Measurements from ENCODE around the gene HOXB8. TPM values are rescaled to one million over a fixed set of nuclear protein-coding genes. Genes with fewer than 3 reads are reported as not detected.

The HOXB8 gene
- total and polyA plus RNA-seq, 10 donors, result 0.07 to 0.14 TPM; not detected in 8

DNA sequence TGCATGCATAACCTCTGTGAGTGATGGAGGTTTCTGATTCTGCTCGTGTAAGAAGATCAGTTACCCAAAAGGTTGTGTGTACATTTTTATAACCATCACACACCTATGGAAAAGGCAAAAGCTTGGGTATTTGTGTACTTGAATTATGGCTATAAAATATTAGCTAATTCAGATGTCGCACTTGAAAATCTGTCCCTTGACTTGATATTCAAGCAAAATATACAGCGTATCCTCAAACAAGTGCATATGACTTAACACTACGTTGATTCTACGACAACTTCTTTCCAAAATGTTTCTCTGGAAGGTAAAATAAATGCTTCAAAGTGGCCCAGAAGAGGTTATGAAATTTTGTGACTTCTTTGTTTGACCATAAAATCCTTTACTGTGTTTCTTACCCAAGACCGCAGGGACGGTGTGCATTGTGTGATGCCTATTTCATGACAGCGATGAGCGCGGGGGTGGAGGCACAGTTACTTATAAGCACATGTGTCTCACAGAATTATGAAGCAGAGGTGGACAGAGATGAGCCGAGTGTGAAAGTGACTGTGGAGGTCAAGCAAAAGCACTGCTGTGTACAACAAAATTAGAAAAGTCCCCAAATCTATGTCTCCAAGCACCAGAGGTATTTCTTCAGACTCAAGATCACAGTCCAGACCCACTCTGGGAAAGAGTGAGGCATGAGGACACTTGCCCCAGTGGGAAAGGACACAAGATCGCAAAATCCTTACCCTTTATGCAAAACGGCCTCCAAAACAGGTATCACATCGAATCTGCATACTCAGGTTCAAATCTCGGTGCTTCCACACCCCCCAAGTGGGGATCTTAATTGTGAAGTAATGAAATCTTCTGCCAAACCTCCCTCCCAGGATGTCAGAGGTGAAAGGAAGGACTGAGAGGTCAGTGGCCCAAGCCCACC, 15.2 kb upstream of the HOXB8 start:
- Histone ChIP-seq H3K4me3 (no peak overlapping the region), H3K4me1 (peaks cover 18 to 33% (median 24%) of the 10 kb centered on the region in 6 donors), H3K27me3 (replicated peaks in 1 of 7) (peaks cover 25 to 100% (median 100%) of the 10 kb centered on the region in 7 donors), H3K27ac (no peak overlapping the region), H3K36me3 (no peaks in the 10 kb centered on the region), H3K9me3 (no peaks in the 10 kb centered on the region)
- intact Hi-C loops (cut with DNase I; ENCODE audit: low total_unique reads), result no loop called here
- TF ChIP-seq, protein P1, sequence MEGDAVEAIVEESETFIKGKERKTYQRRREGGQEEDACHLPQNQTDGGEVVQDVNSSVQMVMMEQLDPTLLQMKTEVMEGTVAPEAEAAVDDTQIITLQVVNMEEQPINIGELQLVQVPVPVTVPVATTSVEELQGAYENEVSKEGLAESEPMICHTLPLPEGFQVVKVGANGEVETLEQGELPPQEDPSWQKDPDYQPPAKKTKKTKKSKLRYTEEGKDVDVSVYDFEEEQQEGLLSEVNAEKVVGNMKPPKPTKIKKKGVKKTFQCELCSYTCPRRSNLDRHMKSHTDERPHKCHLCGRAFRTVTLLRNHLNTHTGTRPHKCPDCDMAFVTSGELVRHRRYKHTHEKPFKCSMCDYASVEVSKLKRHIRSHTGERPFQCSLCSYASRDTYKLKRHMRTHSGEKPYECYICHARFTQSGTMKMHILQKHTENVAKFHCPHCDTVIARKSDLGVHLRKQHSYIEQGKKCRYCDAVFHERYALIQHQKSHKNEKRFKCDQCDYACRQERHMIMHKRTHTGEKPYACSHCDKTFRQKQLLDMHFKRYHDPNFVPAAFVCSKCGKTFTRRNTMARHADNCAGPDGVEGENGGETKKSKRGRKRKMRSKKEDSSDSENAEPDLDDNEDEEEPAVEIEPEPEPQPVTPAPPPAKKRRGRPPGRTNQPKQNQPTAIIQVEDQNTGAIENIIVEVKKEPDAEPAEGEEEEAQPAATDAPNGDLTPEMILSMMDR (IDR thresholded peaks at IDR 0.05 in 8 of 11, conservative IDR thresholded peaks at IDR 0.05 in 3 of 11), result no peak
- TF ChIP-seq POLR2AphosphoS5 (IDR thresholded peaks at IDR 0.05), result no peak
- TF ChIP-seq POLR2A (IDR thresholded peaks at IDR 0.05), result no peak
- WGBS, 5 donors, result 62 to 75% (median 69%) methylated on average over 15 of the region's 15 CpGs
- no peak for DNase-seq

DNA sequence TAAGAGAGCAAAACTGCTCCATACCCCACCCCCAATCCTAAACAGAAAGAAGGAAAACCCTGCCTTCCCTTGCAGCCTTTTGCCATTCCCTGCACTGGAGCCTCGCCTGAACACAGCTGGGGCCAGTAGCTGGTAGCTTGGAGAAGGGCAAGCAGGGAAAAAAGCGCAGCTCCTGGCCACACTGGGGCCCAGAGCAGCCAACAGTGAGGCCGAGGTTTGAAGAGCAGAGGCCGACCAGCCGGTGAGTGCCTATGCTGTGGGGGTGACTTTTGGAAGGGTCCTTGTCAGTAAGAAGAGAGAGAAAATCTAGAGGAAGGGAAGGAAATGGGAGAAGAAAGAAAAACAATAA, 14.3 kb upstream of the HOXB8 start:
- TF ChIP-seq, protein P1 (IDR thresholded peaks at IDR 0.05 in 8 of 11, conservative IDR thresholded peaks at IDR 0.05 in 3 of 11), result no peak
- H3K4me3 ChIP-seq, result no peak overlapping the region
- no peaks in the 10 kb centered on the region for H3K9me3 ChIP-seq
- intact Hi-C loops (cut with DNase I; ENCODE audit: low total_unique reads), result no loop called here
- peaks cover 26 to 100% (median 100%) of the 10 kb centered on the region in 7 donors for H3K27me3 ChIP-seq (replicated peaks in 1 of 7)
- WGBS, 5 donors, result 51 to 71% (median 60%) methylated on average over 5 of the region's 5 CpGs
- DNase-seq, result peak; percentile 33
- peaks cover 25 to 41% (median 31%) of the 10 kb centered on the region in 6 donors for H3K4me1 ChIP-seq
- no peak overlapping the region for H3K27ac ChIP-seq
- no peaks in the 10 kb centered on the region for H3K36me3 ChIP-seq

GRCh38 chr17:48628649-48629410, 13.7 kb upstream of the HOXB8 start:
- Histone ChIP-seq H3K4me3 (no peak overlapping the region), H3K9me3 (no peaks in the 10 kb centered on the region), H3K27me3 (replicated peaks in 1 of 7) (peaks cover 21 to 100% (median 100%) of the 10 kb centered on the region in 7 donors), H3K36me3 (no peaks in the 10 kb centered on the region), H3K4me1 (peaks cover 25 to 37% (median 29%) of the 10 kb centered on the region in 6 donors), H3K27ac (no peak overlapping the region)
- WGBS, 5 donors, result 32 to 41% (median 36%) methylated on average over 5 of the region's 5 CpGs
- no peak for DNase-seq
- intact Hi-C loops (cut with DNase I; ENCODE audit: low total_unique reads), result no loop called here
- TF ChIP-seq POLR2A (IDR thresholded peaks at IDR 0.05), result no peak

GRCh38 chr17:48627623-48628521, 12.8 kb upstream of the HOXB8 start:
- H3K27me3 ChIP-seq (replicated peaks in 1 of 7), result peaks cover 15 to 100% (median 100%) of the 10 kb centered on the region in 7 donors
- no peaks in the 10 kb centered on the region for H3K9me3 ChIP-seq
- peaks cover 22 to 31% (median 26%) of the 10 kb centered on the region in 6 donors for H3K4me1 ChIP-seq
- intact Hi-C loops (cut with DNase I; ENCODE audit: low total_unique reads), result no loop called here
- no peak for DNase-seq
- 53 to 72% (median 60%) methylated on average over 27 of the region's 27 CpGs for WGBS, 5 donors
- H3K27ac ChIP-seq, result no peak overlapping the region
- TF ChIP-seq POLR2A (IDR thresholded peaks at IDR 0.05) (no peak), POLR2AphosphoS5 (IDR thresholded peaks at IDR 0.05) (no peak)
- TF ChIP-seq, protein P1 (IDR thresholded peaks at IDR 0.05 in 8 of 11, conservative IDR thresholded peaks at IDR 0.05 in 3 of 11), result no peak
- H3K4me3 ChIP-seq, result no peak overlapping the region
- H3K36me3 ChIP-seq, result no peaks in the 10 kb centered on the region
